Endothelial cell of umbilical vein (primary cell): ENCODE data around the gene RBFOX1. TPM values are rescaled to one million over a fixed set of nuclear protein-coding genes. Genes with fewer than 3 reads are reported as not detected.

Source experiments
- BruUV-seq: library from RNA; stranded (reverse); fragments of 400-500 nt; replicated peaks from 2 replicates; lab custom pipeline; 2021; lab: Mats Ljungman, UMichigan
- CTCF ChIA-PET: fragments of 300-600, 350-600 bp; sonication (Branson Sonifier 250); formaldehyde crosslinking; loops from one replicate; lab custom pipeline; 2021; ENCODE audit warnings: antibody characterized with exemption, inconsistent platforms; lab: Charles Lee
- POLR2A ChIA-PET: fragments of 300-600, 350-600 bp; sonication (Branson Sonifier 250); formaldehyde crosslinking; loops from one replicate; lab custom pipeline; 2021; ENCODE audit warnings: antibody characterized with exemption, inconsistent platforms; lab: Charles Lee
- DNase-seq: peaks from one replicate; pipeline ENCODE4 v3.0.0-alpha.2; 2011; ENCODE audit warnings: low read depth, low spot score
- FAIRE-seq: peaks from 2 replicates; lab custom pipeline; 2011; peaks lifted over from hg19 to GRCh38; lab: Jason Lieb, UNC
- H2AFZ ChIP-seq: 2 replicates; pipeline ENCODE4 v1.6.0; 2012; ENCODE audit warnings: low read depth, low read length, control low read depth, inconsistent platforms
- H3K27ac ChIP-seq: 2 replicates; pipeline ENCODE4 v1.5.1; 2011; ENCODE audit warnings: low read depth, mild to moderate bottlenecking, control low read depth, low read length, moderate library complexity; ENCODE audit not compliant: insufficient read depth
- H3K27me3 ChIP-seq, 2 experiments: 2 replicates each; pipeline versions ENCODE4 v1.6.0 to v1.6.1; 2011; ENCODE audit warnings: low read length in 2 of 2, mixed read lengths in 1 of 2; ENCODE audit not compliant: control insufficient read depth in 2 of 2, insufficient read depth in 2 of 2
- H3K36me3 ChIP-seq, 2 experiments: 2 replicates in 1 of 2; 3 replicates in 1 of 2; pipeline ENCODE4 v1.5.1; 2011; ENCODE audit warnings: low read length in 2 of 2, mild to moderate bottlenecking in 1 of 2, moderate library complexity in 1 of 2; ENCODE audit not compliant: control insufficient read depth in 2 of 2, insufficient read depth in 2 of 2; ENCODE audit errors: extremely low read depth in 1 of 2
- H3K4me1 ChIP-seq: 3 replicates; pipeline ENCODE4 v1.5.1; 2011; ENCODE audit warnings: mild to moderate bottlenecking, low read length; ENCODE audit not compliant: control insufficient read depth, insufficient read depth; ENCODE audit errors: extremely low read depth
- H3K4me2 ChIP-seq: 2 replicates; pipeline ENCODE4 v1.6.1; 2011; ENCODE audit warnings: low read length, control low read depth, mixed read lengths; ENCODE audit not compliant: insufficient read depth
- H3K4me3 ChIP-seq, 3 experiments: fragments of 200-600 bp in 1 of 3; sonication (generic), shearing (Covaris generic) in 1 of 3; replicated peaks in 1 of 3; 2 replicates each; pipeline ENCODE4 v1.5.1; 2011 to 2016; ENCODE audit warnings: control low read depth in 3 of 3, low read length in 3 of 3, mild to moderate bottlenecking in 2 of 3, inconsistent platforms in 1 of 3, low read depth in 1 of 3, moderate library complexity in 1 of 3; ENCODE audit not compliant: insufficient read depth in 1 of 3
- H3K79me2 ChIP-seq: 2 replicates; pipeline ENCODE4 v1.6.0; 2012; ENCODE audit warnings: low read length, inconsistent platforms; ENCODE audit not compliant: control insufficient read depth, insufficient read depth
- H3K9ac ChIP-seq: replicated peaks from 2 replicates; pipeline ENCODE3; 2011; ENCODE audit warnings: low read length, control low read depth; ENCODE audit not compliant: insufficient read depth; ENCODE audit errors: extremely low read depth
- H3K9me1 ChIP-seq: replicated peaks from 3 replicates; pipeline ENCODE4 v1.6.0; 2011; ENCODE audit warnings: mild to moderate bottlenecking, low read length; ENCODE audit not compliant: control insufficient read depth, insufficient read depth; ENCODE audit errors: extremely low read depth
- H3K9me3 ChIP-seq: replicated peaks from 2 replicates; pipeline ENCODE4 v1.5.1; 2012; ENCODE audit warnings: low read length, inconsistent platforms; ENCODE audit not compliant: control insufficient read depth, insufficient read depth
- H4K20me1 ChIP-seq: replicated peaks from 2 replicates; pipeline ENCODE3; 2011; ENCODE audit warnings: mild to moderate bottlenecking, low read length; ENCODE audit not compliant: control insufficient read depth, insufficient read depth; ENCODE audit errors: extremely low read depth
- CTCF ChIP-seq, 2 donors: IDR thresholded peaks; 1 replicate in 1 of 2; 2 replicates in 1 of 2; pipeline ENCODE4 v1.5.1; 2011; ENCODE audit warnings: low read length in 2 of 2, mild to moderate bottlenecking in 2 of 2, moderate library complexity in 2 of 2, control low read depth in 1 of 2, inconsistent platforms in 1 of 2, low read depth in 1 of 2; ENCODE audit not compliant: insufficient read depth in 1 of 2; ENCODE audit errors: extremely low read depth in 1 of 2
- EZH2 ChIP-seq: IDR thresholded peaks from 2 replicates; pipeline ENCODE4 v1.6.1; 2012; ENCODE audit warnings: borderline replicate concordance, low read depth, mild to moderate bottlenecking, moderate library complexity, low read length, inconsistent platforms; ENCODE audit not compliant: severe bottlenecking
- FOS ChIP-seq: IDR thresholded peaks from 2 replicates; pipeline ENCODE4 v1.6.1; 2011; ENCODE audit warnings: mild to moderate bottlenecking, low read length, moderate library complexity, borderline replicate concordance; ENCODE audit not compliant: insufficient read depth
- JUN ChIP-seq: IDR thresholded peaks from 2 replicates; pipeline ENCODE4 v1.6.1; 2011; ENCODE audit warnings: borderline replicate concordance, low read depth; ENCODE audit not compliant: insufficient read length, insufficient read depth
- MAX ChIP-seq: IDR thresholded peaks from 2 replicates; pipeline ENCODE4 v1.6.1; 2011; ENCODE audit not compliant: insufficient read depth, insufficient read length
- MYC ChIP-seq: IDR thresholded peaks from one replicate; pipeline ENCODE4 v1.6.1; 2011; ENCODE audit warnings: mild to moderate bottlenecking, low read depth, low read length
- POLR2A ChIP-seq: IDR thresholded peaks from 2 replicates; pipeline ENCODE4 v1.6.1; 2012; ENCODE audit warnings: low read depth, mild to moderate bottlenecking, control low read depth, low read length
- POLR2AphosphoS5 ChIP-seq: IDR thresholded peaks from 2 replicates; pipeline ENCODE4 v1.6.1; 2012; ENCODE audit warnings: low read depth, mild to moderate bottlenecking, control low read depth, low read length, moderate library complexity; ENCODE audit not compliant: insufficient read depth
- dilution Hi-C: fragments of 300-500 bp; cut with MboI; formaldehyde crosslinking; loops from one replicate; pipeline ENCODE4 v1.15.0; 2019; ENCODE audit warnings: low sequenced_read_pairs; ENCODE audit not compliant: extremely low pct_ligation_motif_present
- intact Hi-C: fragments of 100-400 bp; cut with micrococcal nuclease; formaldehyde crosslinking; loops from one replicate; pipeline ENCODE4 v1.10.0; 2022
- polyA plus RNA-seq, 4 experiments: library from polyadenylated mRNA; depleted of rRNA in 3 of 4; stranded (reverse) in 3 of 4; unstranded in 1 of 4; fragments of >200 nt; gene quantifications; 2 replicates each; pipeline versions ENCODE4 v1.2.1 to v1.2.3, GENCODE V29; 2011 to 2012; ENCODE audit warnings: missing spikeins in 1 of 4
- total RNA-seq: library from RNA; stranded (reverse); gene quantifications from 2 replicates; pipeline ENCODE4 v1.2.3, GENCODE V29; 2021

The RBFOX1 gene
- total and polyA plus RNA-seq, 2 donors (not counting 3 experiments of a cell fraction or from before 2014, with no cell fraction given) = not detected

- peaks cover 6% of the 10 kb centered on the region for H3K9me3 ChIP-seq
- no peak overlapping the region for H3K27ac ChIP-seq
- ChIA-PET CTCF (no interaction called here), POLR2A (no interaction called here)
- no peaks in the 10 kb centered on the region for H3K79me2 ChIP-seq
- DNase-seq = no peak
- H3K9me1 ChIP-seq = no peaks in the 10 kb centered on the region
- TF ChIP-seq EZH2 = no peak
- no peak for TF ChIP-seq MYC
- no peak for TF ChIP-seq MAX
- TF ChIP-seq CTCF (IDR thresholded peaks at IDR 0.05; ENCODE audit: extremely low read depth in 1 of 2, insufficient read depth in 1 of 2, low read depth in 1 of 2, low read length in 2 of 2) = no peak
- no peak for TF ChIP-seq FOS
- TF ChIP-seq JUN = no peak
- TF ChIP-seq POLR2AphosphoS5 = no peak
- TF ChIP-seq POLR2A = no peak
- H3K4me2 ChIP-seq = no peak overlapping the region
- H3K27me3 ChIP-seq = no peaks in the 10 kb centered on the region
- no peak for FAIRE-seq
- H4K20me1 ChIP-seq = no peaks in the 10 kb centered on the region
- BruUV-seq = no TSS peak
- no peaks in the 10 kb centered on the region for H3K4me1 ChIP-seq
- intact Hi-C loops (no loop called here), dilution Hi-C loops (no loop called here)
- H3K4me3 ChIP-seq = no peak overlapping the region
- H3K36me3 ChIP-seq = no peaks in the 10 kb centered on the region
- no peak overlapping the region for H3K9ac ChIP-seq
- H2AFZ ChIP-seq = no peak overlapping the region
Measured at GRCh38 chr16:7380441-7380840, 47.8 kb downstream of the RBFOX1 start.
